Measurements from ENCODE around the gene PIK3R5.

Gene PIK3R5

DNA sequence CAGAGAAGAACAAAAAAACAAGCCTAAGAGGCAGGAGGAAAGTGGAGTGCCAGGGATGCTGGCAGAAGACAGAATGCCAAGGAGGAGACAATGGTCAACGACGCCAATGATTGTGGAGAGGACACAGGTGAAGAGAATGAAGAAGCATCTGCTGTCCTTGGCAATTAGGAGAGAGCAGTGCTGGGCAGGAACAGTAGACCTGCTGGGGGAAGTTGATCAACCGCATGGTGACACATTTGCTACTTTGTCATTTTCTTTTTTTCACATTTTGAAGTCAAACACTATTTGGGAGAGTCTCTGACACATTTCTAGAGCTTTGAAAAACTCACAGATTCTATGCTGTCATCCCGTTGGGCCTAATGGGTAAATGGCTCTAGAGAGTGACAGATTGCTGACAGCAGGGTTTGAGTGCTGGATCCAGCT is 97.0 kb downstream of the PIK3R5 start:
- no peak for TF ChIP-seq GATA2 (IDR thresholded peaks at IDR 0.05; ENCODE audit: low read depth, low read length)
- no peak for TF ChIP-seq GATA3 (IDR thresholded peaks at IDR 0.05; ENCODE audit: low read depth, low read length)

DNA sequence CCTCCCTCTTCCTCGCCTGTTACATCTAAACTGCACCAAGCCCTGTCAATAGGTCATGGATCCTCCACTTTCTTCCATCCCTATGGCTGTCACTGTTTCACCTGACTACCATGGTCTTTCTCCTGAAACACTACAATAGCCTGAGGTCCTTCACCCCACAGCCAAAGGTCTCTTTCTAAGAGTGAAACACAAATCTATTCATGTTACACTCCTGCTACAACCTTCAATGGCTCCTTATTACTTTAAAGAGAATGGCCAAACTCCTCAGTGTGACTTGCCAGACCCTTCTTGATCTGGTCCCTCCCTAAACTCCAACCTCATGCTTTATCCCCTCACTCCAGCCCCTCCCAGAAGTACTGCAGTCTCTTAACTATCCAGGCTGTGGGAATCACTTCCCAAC is 97.4 kb downstream of the PIK3R5 start:
- TF ChIP-seq GATA3 (IDR thresholded peaks at IDR 0.05; ENCODE audit: low read depth, low read length) = no peak
- no peak for TF ChIP-seq GATA2 (IDR thresholded peaks at IDR 0.05; ENCODE audit: low read depth, low read length)

DNA sequence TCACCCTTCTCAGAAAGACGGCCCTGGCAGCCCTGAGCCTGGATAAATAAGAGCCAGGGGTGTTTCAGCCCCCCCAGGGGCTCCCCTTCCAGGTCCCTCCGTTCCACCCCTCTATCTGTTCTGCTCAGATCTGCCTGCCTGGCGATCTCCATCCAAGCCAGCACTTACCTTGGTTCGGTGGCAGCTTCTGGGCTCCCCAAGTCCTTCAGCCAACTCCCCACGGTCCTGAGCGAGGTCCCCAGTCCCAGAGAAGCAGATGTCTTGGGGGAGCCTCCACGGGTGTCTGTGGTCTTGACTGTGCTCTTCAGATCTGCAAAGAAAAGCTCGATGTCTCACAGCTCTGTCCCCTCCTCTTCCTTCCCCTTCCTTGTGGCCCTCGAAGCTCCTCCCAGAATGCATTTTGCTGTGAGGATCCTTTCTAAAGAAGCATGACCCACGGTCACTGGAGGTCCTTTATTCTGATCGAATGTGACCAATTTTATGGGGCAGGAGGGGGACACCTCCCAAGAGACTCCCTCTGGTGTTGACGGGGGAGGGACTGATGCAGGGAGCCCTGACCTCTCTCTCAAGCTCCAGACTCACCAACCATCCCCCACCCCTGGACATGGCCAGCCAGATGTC is 98.0 kb downstream of the PIK3R5 start, which contains the start of gene PIK3R6:
PIK3R6 (minus strand) TSS at position 314 of the 621 bp plus-strand sequence. CDS start 17,880 bp downstream, outside the sequence.
- TF ChIP-seq GATA3 (IDR thresholded peaks at IDR 0.05; ENCODE audit: low read depth, low read length) (no peak), GATA2 (IDR thresholded peaks at IDR 0.05; ENCODE audit: low read depth, low read length) (no peak)

DNA sequence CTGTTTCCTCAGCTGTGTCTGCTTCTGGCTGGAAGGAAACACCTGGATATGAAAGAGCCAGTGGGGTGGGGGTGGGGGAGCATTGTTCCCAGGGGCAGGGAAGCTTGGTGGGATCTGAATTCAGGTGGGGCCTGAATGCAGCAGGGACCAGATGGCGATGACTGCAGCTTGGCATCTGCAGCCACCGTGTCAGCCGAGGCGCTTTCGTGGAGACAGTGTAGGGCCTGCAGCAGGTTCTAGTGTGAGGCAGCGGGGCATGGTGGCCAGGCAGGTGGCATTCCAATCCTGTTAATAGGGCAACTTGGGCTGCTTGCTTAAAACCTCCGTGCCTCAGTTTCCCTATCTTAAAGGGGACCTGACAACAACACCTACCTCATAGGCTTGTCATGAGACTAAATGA is 99.7 kb downstream of the PIK3R5 start:
- TF ChIP-seq GATA3 (IDR thresholded peaks at IDR 0.05; ENCODE audit: low read depth, low read length) (no peak), GATA2 (IDR thresholded peaks at IDR 0.05; ENCODE audit: low read depth, low read length) (no peak)

DNA sequence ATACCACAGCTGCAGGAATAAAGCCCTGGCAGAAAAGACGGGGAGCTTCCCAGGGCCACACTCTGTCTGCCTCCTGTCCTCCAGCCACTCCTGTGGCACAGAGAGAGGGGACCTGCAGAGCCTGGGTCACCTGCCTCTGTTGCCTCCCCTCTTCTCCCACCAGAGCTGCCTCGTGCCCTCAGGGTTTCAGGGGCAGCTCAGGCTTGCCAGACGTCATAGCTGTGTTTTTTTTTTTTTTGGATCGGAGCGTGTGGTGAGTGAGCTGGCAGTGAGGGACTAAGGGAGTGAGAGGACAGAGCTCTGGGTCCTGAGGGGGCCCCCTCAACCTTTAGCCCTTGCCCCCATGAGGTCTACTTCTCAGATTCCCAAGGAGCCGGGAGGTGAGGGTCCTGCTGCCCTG is 100.1 kb downstream of the PIK3R5 start:
- TF ChIP-seq GATA3 (IDR thresholded peaks at IDR 0.05; ENCODE audit: low read depth, low read length) (no peak), GATA2 (IDR thresholded peaks at IDR 0.05; ENCODE audit: low read depth, low read length) (no peak)

DNA sequence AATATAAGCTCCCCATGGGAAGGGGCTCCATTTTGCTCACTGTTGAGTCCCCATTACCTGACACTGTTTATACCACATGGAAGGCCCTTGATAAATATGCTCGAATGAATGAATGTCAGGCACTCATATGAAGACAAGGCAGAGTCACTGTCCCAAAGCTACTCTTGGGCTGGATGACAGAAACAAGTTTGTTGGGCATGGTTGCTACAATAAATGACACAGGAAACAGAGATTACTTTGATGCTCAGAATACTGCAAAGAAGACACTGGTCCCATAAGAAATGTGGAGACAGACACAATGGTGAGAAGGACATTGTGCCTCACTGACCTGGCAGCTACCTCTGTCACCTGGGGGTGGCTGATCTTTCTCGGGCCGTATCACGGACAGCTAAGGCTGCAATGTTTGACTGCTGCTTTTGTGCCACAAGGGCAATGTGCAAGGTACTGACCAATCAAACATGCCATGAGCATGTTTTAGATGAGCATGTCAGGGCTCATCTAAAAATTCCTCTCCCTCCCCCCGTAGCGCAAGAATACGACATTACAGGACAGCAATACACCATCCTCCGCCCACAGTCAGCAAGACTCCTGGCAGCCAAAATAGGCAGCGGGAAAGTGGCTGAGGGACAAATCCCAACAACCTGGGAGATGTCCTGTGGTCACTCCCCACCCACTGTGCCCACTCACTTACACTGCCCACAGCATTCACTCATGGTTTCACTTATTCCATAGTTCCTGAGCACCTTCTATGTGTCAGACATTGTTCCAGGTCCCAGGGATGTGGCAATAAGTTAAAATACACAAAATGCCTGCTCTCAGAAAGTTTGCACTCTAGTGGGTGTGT is 103.1 kb downstream of the PIK3R5 start:
- TF ChIP-seq GATA3 (IDR thresholded peaks at IDR 0.05; ENCODE audit: low read depth, low read length) (no peak), GATA2 (IDR thresholded peaks at IDR 0.05; ENCODE audit: low read depth, low read length) (no peak)

DNA sequence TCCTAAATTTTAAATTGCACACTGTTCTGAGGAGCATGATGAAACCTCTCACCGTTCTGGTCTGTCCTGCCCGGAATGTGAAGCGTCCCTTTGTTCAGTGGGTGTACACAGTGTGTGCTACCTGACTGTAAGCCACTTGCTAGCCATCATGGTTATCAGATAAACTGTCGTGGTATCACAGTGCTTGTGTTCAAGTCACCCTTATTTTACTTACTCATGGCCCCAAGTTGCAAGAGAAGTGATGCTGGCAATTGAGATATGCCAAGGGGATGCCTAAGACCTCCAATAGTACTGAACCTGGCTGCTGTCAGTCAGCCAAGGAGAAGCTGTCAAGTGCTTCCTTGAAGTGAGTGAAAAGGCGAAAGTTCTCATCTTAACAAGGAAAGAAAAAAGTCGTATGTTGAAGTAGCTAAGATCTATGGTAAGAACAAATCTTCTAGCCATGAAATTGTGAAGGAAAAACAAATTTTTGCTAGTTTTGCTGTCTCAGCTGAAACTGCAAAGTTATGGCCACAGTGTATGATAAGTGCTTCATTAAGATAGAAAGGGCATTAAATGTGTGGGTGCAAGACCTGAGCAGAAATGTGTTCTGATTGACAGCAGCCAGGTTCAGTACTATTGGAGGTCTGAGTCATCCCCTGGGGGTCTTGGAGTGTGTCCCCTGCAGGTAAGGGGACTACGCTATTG is 103.9 kb downstream of the PIK3R5 start:
- no peak for TF ChIP-seq GATA2 (IDR thresholded peaks at IDR 0.05; ENCODE audit: low read depth, low read length)
- no peak for TF ChIP-seq GATA3 (IDR thresholded peaks at IDR 0.05; ENCODE audit: low read depth, low read length)

DNA sequence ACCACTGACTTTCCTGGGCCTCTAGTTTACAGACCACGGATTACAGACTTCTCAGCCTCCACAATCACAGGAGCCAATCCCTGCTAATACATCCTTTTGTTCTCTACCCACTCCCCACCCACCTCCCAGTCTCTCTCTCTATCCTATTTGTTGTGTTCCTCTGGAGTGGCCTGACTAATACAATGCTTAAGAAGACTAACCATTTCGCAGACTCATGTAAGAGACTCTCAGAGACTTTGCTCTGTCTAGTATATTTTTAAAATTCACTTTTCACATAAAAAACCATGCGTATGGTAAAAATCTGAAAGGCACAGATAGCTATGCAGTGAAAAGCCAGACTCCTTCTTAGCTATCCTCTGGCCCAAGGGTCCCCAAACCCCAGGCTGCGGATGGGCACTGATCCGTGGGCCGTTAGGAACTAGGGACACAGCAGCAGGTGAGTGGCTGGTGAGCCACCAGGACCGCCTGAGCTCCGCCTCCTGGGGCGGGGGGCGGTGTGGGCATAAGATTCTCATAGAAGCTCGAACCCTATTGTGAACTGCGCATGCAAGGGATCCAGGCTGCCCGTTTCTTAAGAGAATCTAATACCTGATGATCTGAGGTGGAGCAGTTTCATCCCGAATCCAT is 105.6 kb downstream of the PIK3R5 start:
- TF ChIP-seq GATA3 (IDR thresholded peaks at IDR 0.05; ENCODE audit: low read depth, low read length) (no peak), GATA2 (IDR thresholded peaks at IDR 0.05; ENCODE audit: low read depth, low read length) (no peak)

DNA sequence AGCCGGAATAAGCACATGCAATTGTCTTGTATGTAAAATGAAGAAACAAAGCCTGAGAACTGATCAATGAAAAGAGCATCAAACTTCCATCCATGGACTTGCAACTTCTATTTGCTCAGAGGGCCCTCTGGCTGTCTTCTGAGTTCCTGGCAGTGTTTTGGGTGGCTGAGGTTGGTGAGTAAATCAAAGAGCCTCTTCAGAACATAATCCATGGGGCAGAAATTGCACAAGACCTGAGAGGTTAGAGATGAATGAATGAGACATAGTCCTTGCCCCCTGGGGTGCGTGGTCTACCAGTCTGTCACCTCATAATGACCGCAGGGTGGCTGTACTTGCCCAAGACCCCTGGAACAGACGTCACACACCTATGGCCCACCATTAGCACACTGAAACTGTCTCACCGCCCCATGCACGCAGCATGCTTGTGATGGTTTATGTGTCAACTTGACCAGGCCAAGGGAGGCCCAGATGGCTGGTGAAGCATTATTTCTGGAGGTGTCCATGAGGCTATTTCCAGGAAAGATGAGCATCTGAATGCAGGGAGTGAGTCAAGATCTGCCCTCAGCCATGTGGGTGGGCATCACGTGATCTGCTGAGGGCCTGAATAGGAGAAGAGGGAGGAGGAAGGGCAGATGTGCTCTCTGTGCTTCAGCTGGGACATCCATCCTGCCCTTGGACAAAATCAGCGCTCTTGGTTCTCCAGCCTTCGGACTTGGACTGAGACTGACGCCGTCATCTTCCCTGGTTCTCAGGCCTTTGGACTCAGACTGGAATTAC is 106.3 kb downstream of the PIK3R5 start:
- TF ChIP-seq GATA2 (IDR thresholded peaks at IDR 0.05; ENCODE audit: low read depth, low read length) = no peak

DNA sequence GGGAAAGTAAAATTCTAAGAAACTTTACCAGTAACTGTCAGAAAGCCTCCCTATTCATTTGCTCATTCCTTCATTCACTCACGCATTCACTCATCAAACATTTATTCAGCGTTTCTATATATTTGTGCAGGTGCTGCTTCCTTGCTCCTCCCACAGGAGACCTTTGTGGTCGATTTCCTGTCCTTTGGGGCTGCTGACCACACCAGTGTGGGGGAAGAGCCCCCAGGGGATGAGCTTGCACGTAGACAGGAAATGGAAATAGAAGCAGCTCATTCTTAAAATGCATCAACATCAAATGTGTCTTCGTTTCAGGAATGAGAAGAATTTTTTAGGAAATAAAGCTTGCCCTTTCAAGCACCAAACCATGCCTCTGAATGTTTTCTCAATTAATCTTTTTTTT is 107.6 kb downstream of the PIK3R5 start:
- TF ChIP-seq GATA3 (IDR thresholded peaks at IDR 0.05; ENCODE audit: low read depth, low read length) (no peak), GATA2 (IDR thresholded peaks at IDR 0.05; ENCODE audit: low read depth, low read length) (no peak)

DNA sequence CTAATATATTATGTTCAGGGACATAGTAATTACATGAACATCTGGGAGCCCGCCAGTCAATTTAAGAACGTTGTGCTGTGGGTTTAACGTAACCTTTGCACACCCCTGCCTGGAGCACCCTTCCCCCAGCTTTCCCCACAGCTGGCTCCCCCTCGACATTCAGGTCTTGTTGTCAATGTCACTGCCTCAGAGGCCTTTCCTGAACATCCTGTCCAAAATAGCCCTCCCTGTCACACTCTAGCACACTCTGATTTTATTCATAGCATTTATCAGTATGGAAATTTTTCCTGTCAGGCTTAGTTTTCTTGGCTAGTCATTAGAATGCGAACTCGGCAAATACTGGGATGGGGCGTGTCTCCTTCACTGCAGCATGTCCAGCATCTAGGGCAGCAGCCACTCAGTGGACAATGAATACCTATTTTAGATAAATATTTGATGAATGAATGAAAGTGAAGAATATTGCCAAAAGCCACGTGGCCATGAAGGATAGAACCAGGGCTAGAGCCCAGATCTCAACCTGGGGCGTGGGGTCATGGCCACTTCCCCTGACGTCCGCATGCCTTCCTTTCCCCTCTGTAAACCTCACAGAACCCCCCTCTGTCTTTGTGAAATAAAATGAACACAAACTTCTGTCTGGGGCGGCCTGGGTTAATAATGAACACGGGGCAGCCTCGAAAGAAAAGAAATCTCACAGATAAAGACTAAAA is 108.5 kb downstream of the PIK3R5 start:
- TF ChIP-seq GATA3 (IDR thresholded peaks at IDR 0.05; ENCODE audit: low read depth, low read length) = no peak
- TF ChIP-seq GATA2 (IDR thresholded peaks at IDR 0.05; ENCODE audit: low read depth, low read length) = no peak

DNA sequence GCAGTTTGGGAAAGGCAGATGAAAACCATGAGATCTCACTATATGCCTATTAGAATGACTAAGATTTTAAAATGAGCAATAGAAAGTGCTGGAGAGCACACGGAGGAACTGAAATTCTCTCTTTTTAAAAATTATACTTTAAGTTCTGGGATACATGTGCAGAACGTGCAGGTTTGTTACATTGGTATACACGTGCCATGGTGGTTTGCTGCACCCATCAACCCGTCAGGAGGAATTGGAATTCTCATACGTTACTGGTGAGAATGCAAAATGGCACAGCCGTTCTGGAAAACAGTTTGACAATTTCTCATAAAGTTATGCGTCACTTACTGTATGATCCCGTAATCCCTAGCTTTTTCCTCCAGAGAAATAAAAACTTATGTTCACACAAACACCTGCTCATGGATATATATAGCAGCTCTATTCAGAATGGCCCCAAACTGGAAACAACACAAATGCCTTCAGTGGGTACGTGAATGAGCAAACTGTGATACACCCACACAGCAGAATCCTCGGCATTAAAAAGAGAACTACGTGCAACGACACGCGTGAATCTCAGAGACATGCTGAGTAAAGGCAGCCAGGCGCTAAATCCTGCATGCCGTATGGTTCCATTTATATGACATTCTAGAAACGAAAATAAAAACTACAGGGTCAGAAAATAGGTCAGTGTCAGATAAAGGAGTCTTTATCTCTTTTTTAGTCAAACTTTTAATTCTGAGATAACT is 109.9 kb downstream of the PIK3R5 start:
- TF ChIP-seq GATA2 (IDR thresholded peaks at IDR 0.05; ENCODE audit: low read depth, low read length) = no peak
- TF ChIP-seq GATA3 (IDR thresholded peaks at IDR 0.05; ENCODE audit: low read depth, low read length) = no peak

Measured in SH-SY5Y (cell line).